KMS-11 (cell line): ENCODE data around the gene ELK4.
A peak's percentile ranks its signal among the peaks of the same experiment; 100 is the strongest.

Source experiments
- H2AFZ ChIP-seq: fragments of 200-600 bp; sonication (generic); 2 replicates; pipeline ENCODE4 v1.6.1; 2016; ENCODE audit warnings: antibody characterized with exemption, mixed run types, low read depth
- H3K27ac ChIP-seq: fragments of 200-600 bp; sonication (generic); 2 replicates; pipeline ENCODE4 v1.6.1; 2016; ENCODE audit warnings: mild to moderate bottlenecking, mixed run types
- H3K27me3 ChIP-seq: fragments of 200-600 bp; sonication (generic); 2 replicates; pipeline ENCODE4 v1.6.1; 2017; ENCODE audit warnings: mild to moderate bottlenecking, low read depth, mixed run types, moderate library complexity; ENCODE audit not compliant: insufficient read depth
- H3K36me3 ChIP-seq: fragments of 200-600 bp; sonication (generic); 2 replicates; pipeline ENCODE4 v1.6.1; 2017; ENCODE audit warnings: mild to moderate bottlenecking, mixed run types; ENCODE audit not compliant: insufficient read depth
- H3K4me1 ChIP-seq: fragments of 200-600 bp; sonication (generic); 2 replicates; pipeline ENCODE4 v1.6.1; 2016; ENCODE audit warnings: mild to moderate bottlenecking, low read depth, mixed run types; ENCODE audit not compliant: poor library complexity, severe bottlenecking
- H3K4me2 ChIP-seq: fragments of 200-600 bp; sonication (generic); 2 replicates; pipeline ENCODE4 v1.7.0; 2016; ENCODE audit warnings: mild to moderate bottlenecking, mixed run types
- H3K4me3 ChIP-seq: fragments of 200-600 bp; sonication (generic); IDR thresholded peaks from 2 replicates; pipeline ENCODE4 v1.6.1; 2017; ENCODE audit warnings: low read depth, low read length, mixed read lengths; ENCODE audit not compliant: insufficient read depth
- H3K79me2 ChIP-seq: fragments of 200-600 bp; sonication (generic); 2 replicates; pipeline ENCODE4 v1.6.1; 2016; ENCODE audit warnings: low read depth, mixed run types; ENCODE audit not compliant: insufficient read depth
- H3K9ac ChIP-seq: fragments of 200-600 bp; sonication (generic); 2 replicates; pipeline ENCODE4 v1.6.1; 2016; ENCODE audit warnings: mild to moderate bottlenecking, mixed run types
- H4K20me1 ChIP-seq: fragments of 200-600 bp; sonication (generic); 2 replicates; pipeline ENCODE4 v1.6.1; 2016; ENCODE audit warnings: mild to moderate bottlenecking, mixed run types; ENCODE audit not compliant: insufficient read depth
- TF ChIP-seq, protein P1 (sequence below): fragments of 200-600 bp; sonication (generic); conservative IDR thresholded peaks from 2 replicates; pipeline ENCODE4 v1.6.1; 2017; ENCODE audit warnings: low read depth, mild to moderate bottlenecking, antibody characterized with exemption, low read length, moderate library complexity, mixed read lengths

The ELK4 gene

GRCh38 chr1:205591522-205592351, 40.1 kb downstream of the ELK4 start:
- peak overlapping the region; percentile 49 for H3K4me3 ChIP-seq
- H4K20me1 ChIP-seq = no peaks in the 10 kb centered on the region
- no peaks in the 10 kb centered on the region for H3K27me3 ChIP-seq
- H2AFZ ChIP-seq = peak overlapping the region; percentile 55
- no peak overlapping the region; the same call in 1 of the 2 replicates for H3K9ac ChIP-seq
- H3K79me2 ChIP-seq = no peaks in the 10 kb centered on the region
- TF ChIP-seq, protein P1, sequence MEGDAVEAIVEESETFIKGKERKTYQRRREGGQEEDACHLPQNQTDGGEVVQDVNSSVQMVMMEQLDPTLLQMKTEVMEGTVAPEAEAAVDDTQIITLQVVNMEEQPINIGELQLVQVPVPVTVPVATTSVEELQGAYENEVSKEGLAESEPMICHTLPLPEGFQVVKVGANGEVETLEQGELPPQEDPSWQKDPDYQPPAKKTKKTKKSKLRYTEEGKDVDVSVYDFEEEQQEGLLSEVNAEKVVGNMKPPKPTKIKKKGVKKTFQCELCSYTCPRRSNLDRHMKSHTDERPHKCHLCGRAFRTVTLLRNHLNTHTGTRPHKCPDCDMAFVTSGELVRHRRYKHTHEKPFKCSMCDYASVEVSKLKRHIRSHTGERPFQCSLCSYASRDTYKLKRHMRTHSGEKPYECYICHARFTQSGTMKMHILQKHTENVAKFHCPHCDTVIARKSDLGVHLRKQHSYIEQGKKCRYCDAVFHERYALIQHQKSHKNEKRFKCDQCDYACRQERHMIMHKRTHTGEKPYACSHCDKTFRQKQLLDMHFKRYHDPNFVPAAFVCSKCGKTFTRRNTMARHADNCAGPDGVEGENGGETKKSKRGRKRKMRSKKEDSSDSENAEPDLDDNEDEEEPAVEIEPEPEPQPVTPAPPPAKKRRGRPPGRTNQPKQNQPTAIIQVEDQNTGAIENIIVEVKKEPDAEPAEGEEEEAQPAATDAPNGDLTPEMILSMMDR = peak; percentile 96
- peak overlapping the region; percentile 53 for H3K4me2 ChIP-seq
- H3K4me1 ChIP-seq = peaks cover 3% of the 10 kb centered on the region
- H3K27ac ChIP-seq = no peak overlapping the region
- no peaks in the 10 kb centered on the region for H3K36me3 ChIP-seq

DNA sequence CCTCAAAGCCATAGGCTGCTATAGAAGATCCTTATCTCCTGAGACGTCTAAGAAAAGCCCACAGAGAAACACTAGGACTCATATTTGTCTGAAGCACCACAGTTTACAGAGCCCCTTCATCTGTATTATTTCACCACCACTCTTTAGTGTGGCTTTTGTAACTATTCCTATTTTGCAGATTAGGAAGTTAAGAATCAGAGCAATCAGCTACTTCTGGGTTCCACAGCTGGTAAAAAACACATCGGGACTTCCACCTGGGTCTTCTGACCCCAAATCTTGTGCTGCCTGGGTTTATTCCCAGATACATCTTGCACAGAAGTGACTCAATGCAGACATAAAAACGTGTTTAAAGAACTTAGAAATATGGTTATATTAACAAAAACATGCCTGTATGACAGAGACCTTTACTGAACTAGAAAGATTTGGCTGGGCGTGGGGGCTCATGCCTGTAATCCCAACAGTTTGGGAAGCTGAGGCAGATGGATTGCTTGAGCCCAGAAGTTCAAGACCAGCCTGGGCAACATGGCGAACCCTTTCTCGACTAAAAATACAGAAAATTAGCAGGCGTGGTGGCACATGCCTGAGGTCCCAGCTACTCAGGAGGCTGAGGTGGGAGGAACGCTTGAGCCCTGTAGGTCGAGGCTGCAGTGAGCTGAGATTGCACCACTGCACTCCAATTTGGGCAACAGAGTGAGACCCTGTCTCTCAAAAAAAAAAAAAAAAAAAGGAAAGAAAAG, 40.9 kb downstream of the ELK4 start:
- no peak overlapping the region for H3K9ac ChIP-seq
- no peak overlapping the region for H3K27ac ChIP-seq
- H3K36me3 ChIP-seq = no peaks in the 10 kb centered on the region
- H3K4me2 ChIP-seq = no peak overlapping the region
- peak overlapping the region; percentile 8; the same call in 1 of the 2 replicates for H2AFZ ChIP-seq
- no peaks in the 10 kb centered on the region for H3K27me3 ChIP-seq
- TF ChIP-seq, protein P1 = no peak
- H3K79me2 ChIP-seq = no peaks in the 10 kb centered on the region
- H4K20me1 ChIP-seq = no peaks in the 10 kb centered on the region
- peak overlapping the region; percentile 49 for H3K4me3 ChIP-seq
- peaks cover 3% of the 10 kb centered on the region for H3K4me1 ChIP-seq

GRCh38 chr1:205590457-205590768, 41.4 kb downstream of the ELK4 start:
- no peaks in the 10 kb centered on the region for H3K79me2 ChIP-seq
- H3K9ac ChIP-seq = no peak overlapping the region
- no peak overlapping the region for H3K4me3 ChIP-seq
- H2AFZ ChIP-seq = peak overlapping the region; percentile 8; the same call in 1 of the 2 replicates
- no peak overlapping the region for H3K27ac ChIP-seq
- TF ChIP-seq, protein P1 = no peak
- H4K20me1 ChIP-seq = no peaks in the 10 kb centered on the region
- peaks cover 3% of the 10 kb centered on the region for H3K4me1 ChIP-seq
- H3K36me3 ChIP-seq = no peaks in the 10 kb centered on the region
- H3K27me3 ChIP-seq = no peaks in the 10 kb centered on the region
- no peak overlapping the region for H3K4me2 ChIP-seq

DNA sequence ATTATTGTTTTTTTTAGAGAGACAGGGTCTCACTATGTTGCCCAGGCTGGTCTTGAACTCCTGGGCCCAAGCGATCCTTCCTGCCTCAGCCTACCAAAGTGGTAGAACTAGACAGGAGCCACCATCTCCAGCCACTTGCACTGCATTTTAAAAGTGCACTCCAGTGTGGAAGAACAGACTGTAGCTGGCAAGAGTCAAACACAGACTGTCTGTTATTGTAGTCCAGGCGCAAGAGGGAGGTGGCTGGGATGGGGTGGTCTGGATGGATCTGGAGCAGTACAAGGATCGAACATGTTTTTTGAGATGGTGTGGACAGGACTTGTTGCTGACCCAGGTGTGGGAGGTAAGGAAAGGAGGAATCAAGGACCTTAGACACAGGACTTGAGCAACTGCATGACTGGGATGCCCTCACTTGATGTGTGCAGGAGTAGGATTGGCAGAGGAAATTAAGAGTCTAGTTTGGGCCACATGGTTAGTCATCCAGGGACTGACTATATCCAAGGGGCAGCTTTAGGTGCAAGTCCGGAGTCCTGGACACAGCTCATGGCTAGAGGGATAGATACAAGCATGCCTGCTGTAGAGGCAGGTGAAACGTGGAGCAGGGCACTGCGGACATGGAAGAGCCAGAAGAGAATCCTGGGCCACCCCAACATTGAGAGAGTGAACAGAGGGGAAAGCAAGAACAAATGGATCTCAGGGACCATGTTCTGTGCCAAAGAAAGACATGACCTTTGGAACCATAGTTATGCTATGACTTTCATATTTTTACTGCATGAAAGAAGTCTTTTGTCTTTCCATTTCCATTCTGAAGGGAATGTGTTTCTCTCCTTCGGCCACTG, 42.0 kb downstream of the ELK4 start:
- Histone ChIP-seq H3K36me3 (no peaks in the 10 kb centered on the region), H2AFZ (no peak overlapping the region), H3K4me3 (no peak overlapping the region), H3K79me2 (no peaks in the 10 kb centered on the region), H3K9ac (no peak overlapping the region), H3K4me2 (no peak overlapping the region), H3K27ac (no peak overlapping the region), H3K4me1 (peaks cover 3% of the 10 kb centered on the region), H3K27me3 (no peaks in the 10 kb centered on the region), H4K20me1 (no peaks in the 10 kb centered on the region)
- TF ChIP-seq, protein P1 = no peak
